Activated CD8-positive, alpha-beta memory T cell treated with anti-CD3 and anti-CD28 coated beads, Interleukin-2, amount 10 ng/mL, durations not matched to agents 7 days and 5 days (primary cell): ENCODE measurements around the gene PRG2. TPM values are rescaled to one million over a fixed set of nuclear protein-coding genes. Genes with fewer than 3 reads are reported as not detected.

Experiments
- ATAC-seq: fragments of 150-1000 bp; cut with Tn5 transposase; one replicate; pipeline ENCODE4 v1.10.0; 2021; ENCODE audit warnings: moderate library complexity
- CTCF ChIA-PET: fragments of 350-600 bp; sonication (Branson Sonifier 250); formaldehyde crosslinking; loops from one replicate; lab custom pipeline; 2021; ENCODE audit warnings: antibody characterized with exemption; lab: Charles Lee
- DNase-seq: peaks from one replicate; pipeline ENCODE4 v3.0.0-alpha.2; 2020
- H3K27ac Mint-ChIP-seq: one replicate; pipeline ENCODE4 v1.8.0; 2021; ENCODE audit warnings: mild to moderate bottlenecking, mixed read lengths
- H3K27me3 Mint-ChIP-seq: one replicate; pipeline ENCODE4 v1.8.0; 2021; ENCODE audit warnings: mixed read lengths
- H3K36me3 Mint-ChIP-seq: one replicate; pipeline ENCODE4 v1.8.0; 2021; ENCODE audit warnings: mild to moderate bottlenecking, mixed read lengths
- H3K4me1 Mint-ChIP-seq: one replicate; pipeline ENCODE4 v1.8.0; 2021; ENCODE audit warnings: mixed read lengths
- H3K4me3 Mint-ChIP-seq: one replicate; pipeline ENCODE4 v1.8.0; 2021; ENCODE audit warnings: mild to moderate bottlenecking, moderate library complexity, mixed read lengths
- H3K9me3 Mint-ChIP-seq: one replicate; pipeline ENCODE4 v1.8.0; 2022; ENCODE audit warnings: low read depth, mixed read lengths
- total RNA-seq, 2 experiments: library from RNA; stranded (reverse); gene quantifications; one replicate each; pipeline ENCODE4 v1.2.3, GENCODE V29; 2021

The PRG2 gene
- total RNA-seq, 2 experiments from 2014 or later: 0.59 to 0.79 TPM

- Mint-ChIP-seq H3K4me3 (no peak overlapping the region), H3K36me3 (peaks cover 20% of the 10 kb centered on the region), H3K9me3 (no peaks in the 10 kb centered on the region), H3K27ac (no peak overlapping the region), H3K4me1 (peaks cover 29% of the 10 kb centered on the region), H3K27me3 (no peaks in the 10 kb centered on the region)
- ATAC-seq (no peak), DNase-seq (no peak)
- CTCF ChIA-PET: interaction anchor here (1.1 to 2.2 kb wide), 3 partner anchors 54 to 125 kb away, joined by 3 to 5 read pairs (median 3); no protein-coding TSS in a partner anchor
Measured at GRCh38 chr11:57402188-57403002, 11.9 kb upstream of the PRG2 start.

DNA sequence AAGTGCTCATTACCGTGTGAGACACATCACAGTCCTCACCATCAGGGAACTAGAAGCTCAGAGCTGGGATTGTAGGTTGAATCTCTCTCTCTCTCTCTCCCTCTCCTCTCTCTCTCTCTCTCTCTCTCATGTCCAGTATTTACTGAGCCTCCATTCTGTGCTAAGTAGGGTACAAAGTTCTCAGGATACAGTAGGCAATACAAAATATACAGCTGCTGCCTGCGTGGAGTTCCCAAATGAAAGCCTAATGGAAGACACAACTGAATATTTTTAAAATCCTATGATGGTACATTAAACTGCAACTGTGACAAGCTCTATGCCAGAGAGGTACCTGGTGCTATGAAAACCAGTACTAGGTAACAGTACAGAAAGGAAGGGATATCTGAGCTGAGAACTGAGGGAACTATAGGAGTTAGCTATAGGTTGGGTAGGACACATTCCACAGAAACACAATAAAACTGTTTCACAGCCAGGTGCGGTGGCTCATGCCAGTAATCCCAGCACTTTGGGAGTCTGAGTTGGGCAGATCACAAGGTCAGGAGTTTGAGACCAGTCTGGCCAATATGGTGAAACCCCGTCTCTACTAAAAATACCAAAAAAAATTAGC lies 9.6 kb upstream of the PRG2 start:
- H3K4me3 Mint-ChIP-seq: no peak overlapping the region
- CTCF ChIA-PET: interaction anchor here (1.0 to 2.2 kb wide), 2 partner anchors 52 to 60 kb away, joined by 5 read pairs; partner anchors contain the start of gene RTN4RL2
- peaks cover 3% of the 10 kb centered on the region for H3K36me3 Mint-ChIP-seq
- H3K4me1 Mint-ChIP-seq: peaks cover 6% of the 10 kb centered on the region
- ATAC-seq: no peak
- no peak overlapping the region for H3K27ac Mint-ChIP-seq
- H3K9me3 Mint-ChIP-seq: no peaks in the 10 kb centered on the region
- H3K27me3 Mint-ChIP-seq: no peaks in the 10 kb centered on the region
- DNase-seq: no peak

- Mint-ChIP-seq H3K4me1 (peaks cover 2% of the 10 kb centered on the region), H3K9me3 (no peaks in the 10 kb centered on the region), H3K27me3 (no peaks in the 10 kb centered on the region), H3K27ac (no peak overlapping the region), H3K36me3 (no peaks in the 10 kb centered on the region), H3K4me3 (no peak overlapping the region)
- CTCF ChIA-PET: no interaction called here
- no peak for ATAC-seq
- DNase-seq: no peak
Measured at GRCh38 chr11:57399221-57399620, 8.8 kb upstream of the PRG2 start.

DNA sequence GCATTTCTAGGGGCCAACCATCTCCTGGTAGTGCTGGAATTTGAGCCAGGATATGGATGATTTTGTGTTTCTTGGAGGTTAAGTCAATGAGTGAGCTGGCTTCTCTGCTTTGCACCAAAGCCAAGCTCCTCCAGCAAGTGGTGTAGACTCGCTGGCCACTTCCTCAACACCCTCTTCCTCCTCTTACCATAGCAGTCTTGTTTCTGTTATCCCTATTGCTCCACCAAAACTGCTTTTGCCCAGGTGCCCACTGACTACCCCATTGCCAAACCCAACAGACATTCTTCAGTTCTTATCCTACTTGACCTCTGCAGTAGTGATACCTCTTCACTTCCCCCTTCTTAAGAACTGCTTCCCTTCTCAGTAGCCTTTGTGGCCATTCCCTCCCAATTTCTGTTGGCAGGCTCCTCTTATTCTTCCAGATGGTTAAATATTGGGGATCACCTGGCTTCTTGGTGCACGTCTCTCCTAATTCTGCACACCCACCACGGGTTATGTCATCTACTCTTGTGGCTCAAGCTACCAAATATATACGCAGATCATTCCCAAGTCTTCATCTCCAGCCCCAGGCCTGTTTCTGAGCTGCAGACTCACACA lies 7.0 kb upstream of the PRG2 start:
- H3K36me3 Mint-ChIP-seq: no peaks in the 10 kb centered on the region
- no peak overlapping the region for H3K4me3 Mint-ChIP-seq
- no peak overlapping the region for H3K27ac Mint-ChIP-seq
- no peaks in the 10 kb centered on the region for H3K27me3 Mint-ChIP-seq
- DNase-seq: no peak
- no peak for ATAC-seq
- CTCF ChIA-PET: interaction anchor here (1.5 kb wide), 3 partner anchors 47 to 61 kb away, joined by 3 to 4 read pairs (median 4); no protein-coding TSS in a partner anchor
- H3K4me1 Mint-ChIP-seq: no peaks in the 10 kb centered on the region
- H3K9me3 Mint-ChIP-seq: no peaks in the 10 kb centered on the region

GRCh38 chr11:57396744-57397143 lies 6.3 kb upstream of the PRG2 start:
- CTCF ChIA-PET: interaction anchor here (1.5 kb wide), 3 partner anchors 46 to 61 kb away, joined by 3 to 4 read pairs (median 4); no protein-coding TSS in a partner anchor
- H3K27me3 Mint-ChIP-seq: no peaks in the 10 kb centered on the region
- no peaks in the 10 kb centered on the region for H3K4me1 Mint-ChIP-seq
- no peak overlapping the region for H3K27ac Mint-ChIP-seq
- H3K9me3 Mint-ChIP-seq: no peaks in the 10 kb centered on the region
- no peak for ATAC-seq
- no peak for DNase-seq
- no peaks in the 10 kb centered on the region for H3K36me3 Mint-ChIP-seq
- H3K4me3 Mint-ChIP-seq: no peak overlapping the region

DNA sequence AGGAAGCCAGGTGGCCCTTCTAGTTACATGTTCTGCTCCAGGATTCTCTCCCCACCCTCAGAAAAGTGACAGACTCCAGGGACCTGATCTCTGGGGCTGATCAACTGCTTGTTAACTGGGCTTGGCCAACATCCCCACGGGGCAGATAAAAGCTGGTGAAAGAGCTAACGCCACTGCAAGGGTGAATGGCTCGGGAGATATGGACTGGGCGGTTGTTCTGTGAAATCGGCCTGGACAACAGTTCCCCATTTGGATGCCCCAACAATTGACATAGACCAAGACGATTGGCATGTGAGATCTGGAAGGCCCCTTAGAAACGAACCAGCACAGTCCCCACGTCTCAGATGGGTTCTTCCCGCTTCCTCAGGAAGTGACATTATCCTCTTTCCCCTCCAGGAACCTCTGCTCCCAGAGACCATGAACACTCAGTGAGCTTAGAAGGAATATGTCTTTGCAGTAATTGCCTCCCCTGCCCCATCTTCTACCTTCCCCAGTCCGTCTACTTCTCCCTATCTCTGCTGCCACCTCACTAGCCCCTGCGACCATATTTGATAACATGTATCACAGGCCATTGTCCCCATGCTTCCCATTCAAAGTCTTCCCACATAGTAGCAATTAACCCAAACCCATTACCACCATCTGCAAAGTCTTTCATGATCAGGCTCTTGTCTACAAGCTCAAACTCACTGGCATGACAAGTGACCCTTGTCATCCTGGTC lies 5.6 kb upstream of the PRG2 start:
- no peak overlapping the region for H3K27ac Mint-ChIP-seq
- CTCF ChIA-PET: interaction anchor here (1.5 kb wide), 2 partner anchors 46 to 50 kb away, joined by 3 to 4 read pairs; no protein-coding TSS in a partner anchor
- no peak overlapping the region for H3K4me3 Mint-ChIP-seq
- DNase-seq: no peak
- no peak for ATAC-seq
- no peaks in the 10 kb centered on the region for H3K9me3 Mint-ChIP-seq
- H3K36me3 Mint-ChIP-seq: no peaks in the 10 kb centered on the region
- no peaks in the 10 kb centered on the region for H3K27me3 Mint-ChIP-seq
- H3K4me1 Mint-ChIP-seq: no peaks in the 10 kb centered on the region

DNA sequence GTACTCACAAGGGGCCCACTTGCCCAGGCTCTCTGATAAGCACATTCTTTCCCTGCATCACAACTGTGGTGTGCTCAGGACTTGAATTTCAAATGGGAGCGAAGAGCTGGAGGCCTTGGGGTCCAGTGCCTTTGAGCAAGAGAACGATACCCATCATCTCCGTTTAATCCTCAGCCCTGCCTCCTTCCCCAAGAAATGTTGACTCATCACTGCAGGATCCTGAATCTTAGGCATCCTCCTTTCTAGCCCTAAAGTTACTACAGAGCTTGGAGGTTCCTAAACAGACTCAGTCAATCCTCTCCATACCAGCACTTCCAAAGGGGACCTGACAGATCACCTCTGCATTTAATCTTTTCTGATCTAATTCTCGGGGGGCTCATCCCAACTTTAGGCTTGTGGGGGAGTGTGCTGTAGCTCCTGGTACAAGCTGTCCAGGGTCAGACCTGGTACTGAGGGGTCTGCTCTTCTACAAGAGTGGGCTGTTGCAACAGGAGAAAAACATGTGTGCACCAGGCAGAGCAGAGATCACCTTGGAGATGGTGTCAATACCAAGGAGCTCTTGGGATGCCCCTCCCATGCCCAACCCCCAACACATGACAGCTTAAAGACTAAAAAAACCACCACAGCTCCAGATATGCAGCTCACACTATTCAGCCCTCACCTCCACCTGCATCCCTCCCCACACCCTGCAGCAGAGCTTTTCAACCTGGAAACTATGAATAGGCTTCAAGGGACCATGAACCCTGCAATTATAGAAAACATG lies 3.9 kb upstream of the PRG2 start:
- Mint-ChIP-seq H3K36me3 (no peaks in the 10 kb centered on the region), H3K4me1 (no peaks in the 10 kb centered on the region), H3K27ac (no peak overlapping the region), H3K9me3 (no peaks in the 10 kb centered on the region), H3K27me3 (no peaks in the 10 kb centered on the region), H3K4me3 (no peak overlapping the region)
- DNase-seq: no peak
- CTCF ChIA-PET: interaction anchor here (0.6 to 0.7 kb wide), 2 partner anchors 52 to 330 kb away, joined by 3 read pairs; no protein-coding TSS in a partner anchor
- ATAC-seq: no peak

GRCh38 chr11:57392763-57393105 lies 2.3 kb upstream of the PRG2 start:
- no peak for DNase-seq
- CTCF ChIA-PET: interaction anchor here (1.0 to 1.7 kb wide), 2 partner anchors 47 to 65 kb away, joined by 3 to 6 read pairs; no protein-coding TSS in a partner anchor
- no peaks in the 10 kb centered on the region for H3K9me3 Mint-ChIP-seq
- H3K36me3 Mint-ChIP-seq: no peaks in the 10 kb centered on the region
- no peaks in the 10 kb centered on the region for H3K4me1 Mint-ChIP-seq
- H3K4me3 Mint-ChIP-seq: no peak overlapping the region
- H3K27me3 Mint-ChIP-seq: no peaks in the 10 kb centered on the region
- ATAC-seq: no peak
- H3K27ac Mint-ChIP-seq: no peak overlapping the region

- H3K27me3 Mint-ChIP-seq: no peaks in the 10 kb centered on the region
Measured at GRCh38 chr11:57392066-57392762, 1.8 kb upstream of the PRG2 start.

GRCh38 chr11:57391539-57391938 lies 1.1 kb upstream of the PRG2 start:
- no peak for ATAC-seq
- H3K27me3 Mint-ChIP-seq: no peaks in the 10 kb centered on the region
- H3K27ac Mint-ChIP-seq: no peak overlapping the region
- no peaks in the 10 kb centered on the region for H3K9me3 Mint-ChIP-seq
- no peak overlapping the region for H3K4me3 Mint-ChIP-seq
- no peaks in the 10 kb centered on the region for H3K4me1 Mint-ChIP-seq
- DNase-seq: no peak
- CTCF ChIA-PET: no interaction called here
- H3K36me3 Mint-ChIP-seq: no peaks in the 10 kb centered on the region

More at GRCh38 chr11:57392066-57392762, 1.8 kb upstream of the PRG2 start:
- no peak overlapping the region for H3K4me3 Mint-ChIP-seq
- ATAC-seq (no peak), DNase-seq (no peak)
- CTCF ChIA-PET: interaction anchor here (1.0 to 1.7 kb wide), 2 partner anchors 47 to 66 kb away, joined by 3 to 6 read pairs; no protein-coding TSS in a partner anchor
- H3K36me3 Mint-ChIP-seq: no peaks in the 10 kb centered on the region
- H3K27ac Mint-ChIP-seq: no peak overlapping the region
- H3K9me3 Mint-ChIP-seq: no peaks in the 10 kb centered on the region
- no peaks in the 10 kb centered on the region for H3K4me1 Mint-ChIP-seq

DNA sequence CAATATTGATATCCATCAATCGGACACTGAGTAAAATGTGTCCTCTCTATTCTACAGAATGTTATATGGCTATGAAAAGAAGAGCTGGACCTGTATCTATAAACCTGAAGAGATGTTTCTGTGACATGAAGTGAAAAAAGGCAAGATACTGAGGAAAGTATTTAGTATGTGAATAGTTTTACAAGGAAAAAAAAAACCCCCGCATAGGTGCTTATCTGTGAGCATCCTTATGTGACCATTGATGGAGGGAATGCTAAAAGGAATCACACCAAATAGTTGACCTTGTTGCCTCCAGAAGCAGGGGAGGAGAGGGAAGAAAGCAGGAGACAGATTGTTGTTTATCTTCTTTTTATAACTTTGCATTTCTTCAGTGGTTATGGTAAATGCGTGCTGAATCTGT lies 661 bp upstream of the PRG2 start:
- no peak overlapping the region for H3K27ac Mint-ChIP-seq
- no peaks in the 10 kb centered on the region for H3K36me3 Mint-ChIP-seq
- no peaks in the 10 kb centered on the region for H3K27me3 Mint-ChIP-seq
- DNase-seq: no peak
- no peak overlapping the region for H3K4me3 Mint-ChIP-seq
- CTCF ChIA-PET: no interaction called here
- no peaks in the 10 kb centered on the region for H3K9me3 Mint-ChIP-seq
- no peaks in the 10 kb centered on the region for H3K4me1 Mint-ChIP-seq
- no peak for ATAC-seq
